Neural cell (in vitro differentiated cells): ENCODE results near the gene XK. TPM values are rescaled to one million over a fixed set of nuclear protein-coding genes. Genes with fewer than 3 reads are reported as not detected.

Experiments
- H2AFZ ChIP-seq: fragments of 200-600, 300-800 bp; sonication (generic), shearing (Covaris generic); 2 replicates; pipeline ENCODE4 v1.6.0; 2014; ENCODE audit warnings: low read depth, mild to moderate bottlenecking, antibody characterized with exemption, low read length, moderate library complexity
- H3F3A ChIP-seq: fragments of 200-600 bp; shearing (Covaris generic); 2 replicates; pipeline ENCODE4 v1.6.1; 2016; ENCODE audit warnings: mild to moderate bottlenecking, moderate library complexity, mixed read lengths, antibody characterized with exemption, low read length; ENCODE audit not compliant: insufficient read depth, poor library complexity, severe bottlenecking
- H3K27ac ChIP-seq: fragments of 200-600, 300-800 bp; sonication (generic), shearing (Covaris generic); 2 replicates; pipeline ENCODE4 v1.5.1; 2014; ENCODE audit warnings: mild to moderate bottlenecking, low read length, moderate library complexity
- H3K27me3 ChIP-seq: fragments of 300-800, 200-600 bp; sonication (generic), shearing (Covaris generic); 2 replicates; pipeline ENCODE4 v1.6.0; 2014; ENCODE audit warnings: mild to moderate bottlenecking, low read depth, low read length, moderate library complexity; ENCODE audit not compliant: insufficient read depth
- H3K36me3 ChIP-seq: fragments of 300-800, 200-600 bp; sonication (generic), shearing (Covaris generic); 2 replicates; pipeline ENCODE4 v1.5.1; 2014; ENCODE audit warnings: mild to moderate bottlenecking, antibody characterized with exemption, low read length, moderate library complexity; ENCODE audit not compliant: insufficient read depth
- H3K4me2 ChIP-seq: fragments of 300-800, 200-600 bp; sonication (generic), shearing (Covaris generic); 2 replicates; pipeline ENCODE4 v1.6.0; 2014; ENCODE audit warnings: mild to moderate bottlenecking, low read length
- H3K4me3 ChIP-seq: fragments of 300-800, 200-600 bp; sonication (generic), shearing (Covaris generic); 2 replicates; pipeline ENCODE4 v1.5.1; 2014; ENCODE audit warnings: mild to moderate bottlenecking, low read length, moderate library complexity
- H3K79me2 ChIP-seq: fragments of 200-600 bp; shearing (Covaris generic); replicated peaks from 2 replicates; pipeline ENCODE4 v1.6.0; 2014; ENCODE audit warnings: mild to moderate bottlenecking, low read length, moderate library complexity; ENCODE audit not compliant: insufficient read depth
- H3K9ac ChIP-seq: fragments of 300-800, 200-600 bp; sonication (generic), shearing (Covaris generic); 2 replicates; pipeline ENCODE4 v1.6.1; 2016; ENCODE audit warnings: mild to moderate bottlenecking, low read length, mixed read lengths
- H3K9me2 ChIP-seq: fragments of 200-600 bp; shearing (Covaris generic); 2 replicates; pipeline ENCODE4 v1.6.1; 2016; ENCODE audit warnings: mild to moderate bottlenecking, low read length, mixed read lengths; ENCODE audit not compliant: insufficient read depth
- H3K9me3 ChIP-seq: fragments of 200-600, 300-800 bp; sonication (generic), shearing (Covaris generic); 2 replicates; pipeline ENCODE4 v1.6.1; 2016; ENCODE audit warnings: mild to moderate bottlenecking, mixed run types, low read length, moderate library complexity, mixed read lengths
- H4K20me1 ChIP-seq: fragments of 200-600 bp; shearing (Covaris generic); 2 replicates; pipeline ENCODE4 v1.6.1; 2016; ENCODE audit warnings: mild to moderate bottlenecking, mixed run types; ENCODE audit not compliant: insufficient read depth
- EP300 ChIP-seq: fragments of 450-650 bp; conservative IDR thresholded peaks from 2 replicates; pipeline ENCODE4 v1.6.1; 2014; ENCODE audit warnings: antibody characterized with exemption, mild to moderate bottlenecking, moderate library complexity; ENCODE audit not compliant: poor library complexity, severe bottlenecking
- EZH2 ChIP-seq: fragments of 200-600, 300-800 bp; shearing (Covaris generic), sonication (generic); IDR thresholded peaks from 2 replicates; pipeline ENCODE4 v1.6.1; 2014; ENCODE audit warnings: antibody characterized with exemption, low read length, borderline replicate concordance, mild to moderate bottlenecking; ENCODE audit not compliant: insufficient read depth, poor library complexity, severe bottlenecking
- MXI1 ChIP-seq: fragments of 450-650 bp; conservative IDR thresholded peaks from 2 replicates; pipeline ENCODE4 v1.6.1; 2014; ENCODE audit warnings: antibody characterized with exemption, mild to moderate bottlenecking; ENCODE audit not compliant: poor library complexity, severe bottlenecking
- POLR2AphosphoS5 ChIP-seq: IDR thresholded peaks from 2 replicates; pipeline ENCODE4 v1.6.1; 2012
- RAD21 ChIP-seq: fragments of 450-650 bp; conservative IDR thresholded peaks from 2 replicates; pipeline ENCODE4 v1.6.1; 2014; ENCODE audit warnings: antibody characterized with exemption, mild to moderate bottlenecking, moderate library complexity
- SMC3 ChIP-seq: fragments of 450-650 bp; conservative IDR thresholded peaks from 2 replicates; pipeline ENCODE4 v1.6.1; 2014; ENCODE audit warnings: antibody characterized with exemption, mild to moderate bottlenecking, moderate library complexity; ENCODE audit not compliant: poor library complexity
- TAF1 ChIP-seq: IDR thresholded peaks from 2 replicates; pipeline ENCODE4 v1.6.1; 2012; ENCODE audit warnings: low read depth
- polyA plus RNA-seq: library from polyadenylated mRNA; depleted of rRNA; stranded (reverse); fragments of >200 nt; gene quantifications from 2 replicates; pipeline ENCODE4 v1.2.3, GENCODE V29; 2014
- TF ChIP-seq, protein P1 (sequence below): fragments of 450-650 bp; IDR thresholded peaks from 2 replicates; pipeline ENCODE4 v1.5.1; 2014; ENCODE audit warnings: antibody characterized with exemption, mild to moderate bottlenecking, moderate library complexity; ENCODE audit not compliant: poor library complexity, severe bottlenecking
- TF ChIP-seq, protein P2 (sequence below): IDR thresholded peaks from 2 replicates; pipeline ENCODE4 v1.6.1; 2012; ENCODE audit warnings: borderline replicate concordance

Gene XK
- polyA plus RNA-seq, 1 donor from 2014 or later: 1.8 TPM

DNA sequence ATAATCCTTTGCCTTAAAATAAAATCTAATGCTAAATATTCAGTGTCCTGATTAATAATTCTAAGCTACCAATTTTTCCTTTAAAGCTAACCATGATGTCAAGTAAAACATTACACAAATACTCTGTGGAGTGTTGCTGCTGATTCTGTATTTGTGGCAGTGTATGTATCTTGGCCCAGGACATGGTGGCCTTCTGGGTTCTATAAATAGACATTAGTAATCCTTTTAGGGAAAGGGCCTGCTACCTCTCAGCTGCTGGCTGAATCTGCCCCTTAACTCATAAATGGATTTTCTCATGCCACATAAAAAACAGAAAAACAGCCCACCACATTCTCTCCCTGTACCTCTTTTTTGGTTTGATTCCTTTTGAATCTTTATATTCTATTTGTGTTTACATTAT is 1.2 kb upstream of the XK start:
- Histone ChIP-seq H3K79me2 (no peaks in the 10 kb centered on the region), H2AFZ (no peak overlapping the region), H3K36me3 (no peaks in the 10 kb centered on the region), H4K20me1 (no peaks in the 10 kb centered on the region), H3K9me3 (no peaks in the 10 kb centered on the region), H3K4me3 (no peak overlapping the region), H3K27ac (no peak overlapping the region), H3K4me2 (no peak overlapping the region), H3K9ac (no peak overlapping the region), H3F3A (no peaks in the 10 kb centered on the region), H3K9me2 (no peaks in the 10 kb centered on the region), H3K27me3 (no peaks in the 10 kb centered on the region)
- no peak for TF ChIP-seq SMC3
- no peak for TF ChIP-seq EZH2
- no peak for TF ChIP-seq TAF1
- no peak for TF ChIP-seq EP300
- TF ChIP-seq, protein P1, sequence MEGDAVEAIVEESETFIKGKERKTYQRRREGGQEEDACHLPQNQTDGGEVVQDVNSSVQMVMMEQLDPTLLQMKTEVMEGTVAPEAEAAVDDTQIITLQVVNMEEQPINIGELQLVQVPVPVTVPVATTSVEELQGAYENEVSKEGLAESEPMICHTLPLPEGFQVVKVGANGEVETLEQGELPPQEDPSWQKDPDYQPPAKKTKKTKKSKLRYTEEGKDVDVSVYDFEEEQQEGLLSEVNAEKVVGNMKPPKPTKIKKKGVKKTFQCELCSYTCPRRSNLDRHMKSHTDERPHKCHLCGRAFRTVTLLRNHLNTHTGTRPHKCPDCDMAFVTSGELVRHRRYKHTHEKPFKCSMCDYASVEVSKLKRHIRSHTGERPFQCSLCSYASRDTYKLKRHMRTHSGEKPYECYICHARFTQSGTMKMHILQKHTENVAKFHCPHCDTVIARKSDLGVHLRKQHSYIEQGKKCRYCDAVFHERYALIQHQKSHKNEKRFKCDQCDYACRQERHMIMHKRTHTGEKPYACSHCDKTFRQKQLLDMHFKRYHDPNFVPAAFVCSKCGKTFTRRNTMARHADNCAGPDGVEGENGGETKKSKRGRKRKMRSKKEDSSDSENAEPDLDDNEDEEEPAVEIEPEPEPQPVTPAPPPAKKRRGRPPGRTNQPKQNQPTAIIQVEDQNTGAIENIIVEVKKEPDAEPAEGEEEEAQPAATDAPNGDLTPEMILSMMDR: no peak
- TF ChIP-seq MXI1: no peak
- TF ChIP-seq POLR2AphosphoS5: no peak
- TF ChIP-seq, protein P2, sequence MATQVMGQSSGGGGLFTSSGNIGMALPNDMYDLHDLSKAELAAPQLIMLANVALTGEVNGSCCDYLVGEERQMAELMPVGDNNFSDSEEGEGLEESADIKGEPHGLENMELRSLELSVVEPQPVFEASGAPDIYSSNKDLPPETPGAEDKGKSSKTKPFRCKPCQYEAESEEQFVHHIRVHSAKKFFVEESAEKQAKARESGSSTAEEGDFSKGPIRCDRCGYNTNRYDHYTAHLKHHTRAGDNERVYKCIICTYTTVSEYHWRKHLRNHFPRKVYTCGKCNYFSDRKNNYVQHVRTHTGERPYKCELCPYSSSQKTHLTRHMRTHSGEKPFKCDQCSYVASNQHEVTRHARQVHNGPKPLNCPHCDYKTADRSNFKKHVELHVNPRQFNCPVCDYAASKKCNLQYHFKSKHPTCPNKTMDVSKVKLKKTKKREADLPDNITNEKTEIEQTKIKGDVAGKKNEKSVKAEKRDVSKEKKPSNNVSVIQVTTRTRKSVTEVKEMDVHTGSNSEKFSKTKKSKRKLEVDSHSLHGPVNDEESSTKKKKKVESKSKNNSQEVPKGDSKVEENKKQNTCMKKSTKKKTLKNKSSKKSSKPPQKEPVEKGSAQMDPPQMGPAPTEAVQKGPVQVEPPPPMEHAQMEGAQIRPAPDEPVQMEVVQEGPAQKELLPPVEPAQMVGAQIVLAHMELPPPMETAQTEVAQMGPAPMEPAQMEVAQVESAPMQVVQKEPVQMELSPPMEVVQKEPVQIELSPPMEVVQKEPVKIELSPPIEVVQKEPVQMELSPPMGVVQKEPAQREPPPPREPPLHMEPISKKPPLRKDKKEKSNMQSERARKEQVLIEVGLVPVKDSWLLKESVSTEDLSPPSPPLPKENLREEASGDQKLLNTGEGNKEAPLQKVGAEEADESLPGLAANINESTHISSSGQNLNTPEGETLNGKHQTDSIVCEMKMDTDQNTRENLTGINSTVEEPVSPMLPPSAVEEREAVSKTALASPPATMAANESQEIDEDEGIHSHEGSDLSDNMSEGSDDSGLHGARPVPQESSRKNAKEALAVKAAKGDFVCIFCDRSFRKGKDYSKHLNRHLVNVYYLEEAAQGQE: no peak
- no peak for TF ChIP-seq RAD21

DNA sequence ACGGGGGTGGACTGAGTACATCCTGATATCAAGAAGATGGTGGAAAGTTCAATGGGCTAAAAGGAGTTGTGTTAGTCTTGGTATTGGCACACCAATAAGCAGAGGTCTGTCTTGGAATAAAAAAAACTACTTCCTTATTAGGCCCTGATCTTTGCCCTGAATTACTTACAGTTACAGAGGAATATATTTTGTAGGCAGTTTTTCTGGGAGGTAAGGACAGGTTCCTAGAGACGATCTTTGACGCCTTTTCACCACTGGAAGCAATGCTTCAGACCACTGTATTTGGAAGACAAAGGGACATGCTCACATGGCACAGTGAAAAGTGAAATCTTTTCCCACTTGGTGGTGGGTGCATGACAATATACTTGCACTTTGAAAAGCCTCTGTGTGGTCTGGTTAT is 618 bp upstream of the XK start:
- Histone ChIP-seq H3K9me2 (no peaks in the 10 kb centered on the region), H2AFZ (no peak overlapping the region), H3K27me3 (no peaks in the 10 kb centered on the region), H3F3A (no peaks in the 10 kb centered on the region), H3K36me3 (no peaks in the 10 kb centered on the region), H3K9me3 (no peaks in the 10 kb centered on the region), H3K79me2 (no peaks in the 10 kb centered on the region), H3K27ac (no peak overlapping the region), H3K4me2 (no peak overlapping the region), H3K9ac (no peak overlapping the region), H3K4me3 (peak overlapping the region; percentile 66), H4K20me1 (no peaks in the 10 kb centered on the region)
- TF ChIP-seq, protein P1: no peak
- TF ChIP-seq MXI1: no peak
- TF ChIP-seq EP300: no peak
- TF ChIP-seq POLR2AphosphoS5: no peak
- no peak for TF ChIP-seq RAD21
- no peak for TF ChIP-seq TAF1
- TF ChIP-seq, protein P2: no peak
- TF ChIP-seq EZH2: no peak
